ENCODE measurements around the gene ADAP1.

ADAP1 gene

DNA sequence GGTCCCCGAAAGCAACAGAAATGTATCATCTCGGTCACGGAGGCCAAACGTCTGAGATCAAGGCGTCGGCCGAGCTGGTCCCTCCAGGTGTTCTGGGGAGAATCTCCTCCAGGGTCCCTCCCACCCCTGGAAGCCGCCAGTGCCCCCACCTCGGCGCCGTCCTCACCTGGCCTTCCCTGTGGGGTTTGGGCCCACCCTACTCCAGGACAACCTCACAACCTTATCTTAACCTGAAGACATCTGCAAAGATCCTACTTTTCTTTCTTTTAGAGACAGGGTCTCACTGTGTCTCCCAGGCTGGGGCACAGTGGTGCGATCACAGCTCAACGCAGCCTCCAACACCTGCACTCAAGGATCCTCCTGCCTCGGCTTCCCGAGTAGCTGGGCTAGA, 33.4 kb downstream of the ADAP1 start:
- no peak for DNase-seq (ENCODE audit: low read depth)
- TF ChIP-seq, protein P1, sequence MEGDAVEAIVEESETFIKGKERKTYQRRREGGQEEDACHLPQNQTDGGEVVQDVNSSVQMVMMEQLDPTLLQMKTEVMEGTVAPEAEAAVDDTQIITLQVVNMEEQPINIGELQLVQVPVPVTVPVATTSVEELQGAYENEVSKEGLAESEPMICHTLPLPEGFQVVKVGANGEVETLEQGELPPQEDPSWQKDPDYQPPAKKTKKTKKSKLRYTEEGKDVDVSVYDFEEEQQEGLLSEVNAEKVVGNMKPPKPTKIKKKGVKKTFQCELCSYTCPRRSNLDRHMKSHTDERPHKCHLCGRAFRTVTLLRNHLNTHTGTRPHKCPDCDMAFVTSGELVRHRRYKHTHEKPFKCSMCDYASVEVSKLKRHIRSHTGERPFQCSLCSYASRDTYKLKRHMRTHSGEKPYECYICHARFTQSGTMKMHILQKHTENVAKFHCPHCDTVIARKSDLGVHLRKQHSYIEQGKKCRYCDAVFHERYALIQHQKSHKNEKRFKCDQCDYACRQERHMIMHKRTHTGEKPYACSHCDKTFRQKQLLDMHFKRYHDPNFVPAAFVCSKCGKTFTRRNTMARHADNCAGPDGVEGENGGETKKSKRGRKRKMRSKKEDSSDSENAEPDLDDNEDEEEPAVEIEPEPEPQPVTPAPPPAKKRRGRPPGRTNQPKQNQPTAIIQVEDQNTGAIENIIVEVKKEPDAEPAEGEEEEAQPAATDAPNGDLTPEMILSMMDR (conservative IDR thresholded peaks at IDR 0.05; ENCODE audit: control insufficient read depth, insufficient read depth, low read depth, low read length) = no peak
- no peak overlapping the region for H3K4me3 ChIP-seq (ENCODE audit: control insufficient read depth, low read depth, low read length)

DNA sequence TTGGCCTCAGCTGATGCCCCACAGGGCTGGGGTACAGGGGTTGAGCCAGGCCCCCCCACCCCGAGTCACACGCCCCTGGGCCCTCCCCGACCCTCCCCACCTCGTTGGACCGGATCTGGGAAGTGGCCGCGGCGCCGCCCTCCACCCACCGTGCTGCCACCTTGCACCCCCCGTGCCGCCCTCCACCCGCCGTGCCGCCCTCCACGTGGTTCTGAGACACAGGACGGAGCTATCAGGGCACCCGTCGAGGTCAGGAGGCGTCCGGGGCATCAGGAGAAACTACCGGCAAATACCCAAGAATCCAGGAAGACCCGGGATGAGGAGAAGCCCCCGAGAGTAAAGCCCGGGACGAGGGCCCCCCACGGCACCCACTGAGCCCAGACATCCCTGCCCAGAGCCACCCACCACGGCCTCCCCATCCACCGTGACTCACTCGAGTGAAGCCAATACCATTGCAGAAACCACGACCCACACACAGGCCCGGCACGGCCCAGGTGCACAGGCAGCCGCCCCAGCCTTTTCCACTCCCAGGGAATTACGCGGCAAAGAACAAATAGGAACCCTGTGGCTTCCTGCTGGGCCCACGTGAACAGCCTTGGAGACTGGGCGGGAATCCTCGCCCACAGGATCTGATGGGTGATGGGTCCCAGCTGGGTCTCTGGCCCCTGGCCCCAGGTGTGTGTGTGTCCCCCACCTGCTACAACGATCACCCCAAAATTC, 34.0 kb downstream of the ADAP1 start:
- no peak for DNase-seq (ENCODE audit: low read depth)
- TF ChIP-seq, protein P1 (conservative IDR thresholded peaks at IDR 0.05; ENCODE audit: control insufficient read depth, insufficient read depth, low read depth, low read length) = no peak
- no peak overlapping the region for H3K4me3 ChIP-seq (ENCODE audit: control insufficient read depth, low read depth, low read length)

DNA sequence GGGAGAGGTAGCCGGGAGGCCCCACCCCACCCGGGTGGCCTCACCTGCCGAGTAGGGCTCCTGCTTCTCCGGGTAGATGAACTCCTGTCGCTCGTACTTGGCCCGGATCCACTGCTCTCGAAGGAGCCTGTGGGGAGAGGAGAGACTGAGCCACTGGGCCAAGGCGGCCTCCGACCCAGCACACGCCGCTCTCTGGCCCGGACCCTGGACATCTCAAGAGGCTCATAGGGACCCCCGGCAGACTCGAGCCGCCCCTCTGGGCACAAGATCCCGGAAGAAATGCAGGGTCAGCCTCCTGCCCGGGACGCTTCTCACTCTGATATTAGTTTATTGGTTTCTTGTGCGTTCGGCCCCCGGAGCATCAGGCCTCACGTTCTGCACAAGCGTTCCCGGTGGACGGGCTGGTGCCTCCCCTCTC, 34.5 kb downstream of the ADAP1 start:
- TF ChIP-seq, protein P1 (conservative IDR thresholded peaks at IDR 0.05; ENCODE audit: control insufficient read depth, insufficient read depth, low read depth, low read length) = no peak
- no peak for DNase-seq (ENCODE audit: low read depth)
- no peak overlapping the region for H3K4me3 ChIP-seq (ENCODE audit: control insufficient read depth, low read depth, low read length)

DNA sequence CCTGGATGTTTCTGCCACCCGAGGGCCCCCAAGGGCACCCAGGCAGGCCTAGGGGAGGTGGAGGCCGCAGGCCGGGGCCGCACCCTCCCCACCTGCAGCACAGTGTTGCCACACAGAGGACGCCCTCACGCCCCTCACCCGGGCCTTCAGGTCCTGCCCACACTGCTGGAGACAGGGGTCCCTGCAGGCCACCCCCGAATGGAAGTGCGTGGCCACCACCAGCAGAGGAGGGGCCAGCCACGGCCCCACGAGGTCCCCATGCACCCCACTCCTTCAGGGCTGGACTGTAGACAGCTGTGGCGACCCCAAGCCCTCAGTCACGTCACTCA, 35.4 kb downstream of the ADAP1 start:
- DNase-seq (ENCODE audit: low read depth) = no peak
- TF ChIP-seq, protein P1 (conservative IDR thresholded peaks at IDR 0.05; ENCODE audit: control insufficient read depth, insufficient read depth, low read depth, low read length) = no peak
- H3K4me3 ChIP-seq (ENCODE audit: control insufficient read depth, low read depth, low read length) = no peak overlapping the region

DNA sequence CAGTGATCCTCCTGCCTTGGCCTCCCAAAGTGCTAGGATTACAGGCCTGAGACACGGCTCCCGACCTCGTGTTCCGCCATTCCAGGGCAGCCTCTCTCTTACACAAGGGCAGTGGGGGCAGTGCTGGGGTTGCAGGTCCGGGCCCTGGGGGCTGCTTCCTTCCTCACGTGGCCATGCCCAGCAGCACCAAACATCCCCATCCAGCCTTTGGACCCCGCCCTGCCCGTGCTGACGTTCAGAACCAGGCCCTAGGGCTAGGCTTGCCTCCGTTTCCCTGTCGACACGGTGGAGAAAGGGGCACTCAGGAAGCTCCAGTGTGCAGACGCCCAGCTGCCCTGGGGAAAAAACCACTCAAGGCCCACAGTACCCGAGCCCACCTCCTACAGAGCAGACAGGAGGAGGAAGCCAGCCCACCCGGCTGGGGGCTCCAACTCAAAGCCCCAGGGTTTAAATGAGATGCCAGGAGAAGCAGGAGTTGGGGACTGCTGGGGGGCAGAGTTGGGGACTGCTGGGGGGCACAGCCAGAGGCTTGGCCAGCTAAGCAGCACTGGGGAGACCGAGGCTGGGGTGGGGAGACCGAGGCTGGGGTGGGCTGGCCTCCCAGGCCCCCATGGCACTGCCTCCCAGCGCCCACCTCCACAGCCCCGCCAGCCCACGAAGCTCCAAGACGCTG, 35.9 kb downstream of the ADAP1 start:
- H3K4me3 ChIP-seq (ENCODE audit: control insufficient read depth, low read depth, low read length) = no peak overlapping the region
- TF ChIP-seq, protein P1 (conservative IDR thresholded peaks at IDR 0.05; ENCODE audit: control insufficient read depth, insufficient read depth, low read depth, low read length) = no peak
- DNase-seq (ENCODE audit: low read depth) = no peak

DNA sequence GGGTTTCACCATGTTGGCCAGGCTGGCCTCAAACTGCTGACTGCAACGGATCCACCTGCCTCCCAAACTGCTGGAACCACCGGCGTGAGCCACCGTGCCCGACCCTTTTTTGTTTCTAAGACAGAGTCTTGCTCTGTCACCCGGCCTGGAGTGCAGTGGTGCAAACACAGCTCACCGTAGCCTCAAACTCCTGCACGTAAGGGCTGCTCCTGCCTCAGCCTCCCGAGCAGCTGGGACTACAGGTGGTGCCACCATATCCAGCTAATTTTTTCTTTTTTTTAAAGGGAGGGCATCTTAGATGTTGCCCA, 36.4 kb downstream of the ADAP1 start:
- no peak overlapping the region for H3K4me3 ChIP-seq (ENCODE audit: control insufficient read depth, low read depth, low read length)
- TF ChIP-seq, protein P1 (conservative IDR thresholded peaks at IDR 0.05; ENCODE audit: control insufficient read depth, insufficient read depth, low read depth, low read length) = no peak

More for the DNA sequence above, 36.4 kb downstream of the ADAP1 start:
- no peak for DNase-seq (ENCODE audit: low read depth)

Measured in fibroblast of mammary gland (primary cell).